ENCODE measurements around the gene AZIN2. TPM values are rescaled to one million over a fixed set of nuclear protein-coding genes. Genes with fewer than 3 reads are reported as not detected.
"Not testable (repeated sequence)": the region's sequence is repeated elsewhere in the genome, so short reads cannot be mapped to it uniquely, and the experiment has no call there.

Gene AZIN2
- total RNA-seq, result 4.7 and 5.1 TPM in 2 replicates

GRCh38 chr1:33080885-33081553 lies at the start of gene AZIN2:
TSS of gene AZIN2 (plus strand) at chr1:33081153. CDS start at chr1:33082250, 1,097 bp downstream.
- DNase-seq (ENCODE audit: extremely low read depth, low read depth, low spot score), result peak; percentile 63

GRCh38 chr1:33031506-33031905 lies 49.4 kb upstream of the AZIN2 start:
- DNase-seq (ENCODE audit: extremely low read depth, low read depth, low spot score), result no peak

GRCh38 chr1:33032126-33032869 lies 48.7 kb upstream of the AZIN2 start:
- DNase-seq (ENCODE audit: extremely low read depth, low read depth, low spot score), result no peak

GRCh38 chr1:33036051-33036525 lies 44.9 kb upstream of the AZIN2 start:
- no peak for DNase-seq (ENCODE audit: extremely low read depth, low read depth, low spot score)

- peak; percentile 86 for DNase-seq (ENCODE audit: extremely low read depth, low read depth, low spot score)
Measured at GRCh38 chr1:33036526-33037503, 44.1 kb upstream of the AZIN2 start, which contains the start of gene AK2. TSS of gene AK2 (minus strand) at chr1:33036883. CDS start at chr1:33036828, 55 bp downstream.

- DNase-seq (ENCODE audit: extremely low read depth, low read depth, low spot score), result no peak
Measured at GRCh38 chr1:33039840-33040239, 41.1 kb upstream of the AZIN2 start.

- DNase-seq (ENCODE audit: extremely low read depth, low read depth, low spot score), result no peak
Measured at GRCh38 chr1:33041026-33041425, 39.9 kb upstream of the AZIN2 start.

GRCh38 chr1:33042831-33043230 lies 38.1 kb upstream of the AZIN2 start:
- DNase-seq (ENCODE audit: extremely low read depth, low read depth, low spot score), result no peak

- no peak for DNase-seq (ENCODE audit: extremely low read depth, low read depth, low spot score)
Measured at GRCh38 chr1:33043267-33044092, 37.5 kb upstream of the AZIN2 start.

GRCh38 chr1:33045246-33045645 lies 35.7 kb upstream of the AZIN2 start:
- DNase-seq (ENCODE audit: extremely low read depth, low read depth, low spot score), result no peak

- DNase-seq (ENCODE audit: extremely low read depth, low read depth, low spot score), result no peak
Measured at GRCh38 chr1:33045814-33046213, 35.1 kb upstream of the AZIN2 start.

GRCh38 chr1:33046234-33046633 lies 34.7 kb upstream of the AZIN2 start:
- DNase-seq (ENCODE audit: extremely low read depth, low read depth, low spot score), result not testable (repeated sequence)

GRCh38 chr1:33047290-33047689 lies 33.7 kb upstream of the AZIN2 start:
- DNase-seq (ENCODE audit: extremely low read depth, low read depth, low spot score), result no peak

GRCh38 chr1:33047839-33048305 lies 33.1 kb upstream of the AZIN2 start:
- no peak for DNase-seq (ENCODE audit: extremely low read depth, low read depth, low spot score)

- no peak for DNase-seq (ENCODE audit: extremely low read depth, low read depth, low spot score)
Measured at GRCh38 chr1:33048426-33048825, 32.5 kb upstream of the AZIN2 start.

- no peak for DNase-seq (ENCODE audit: extremely low read depth, low read depth, low spot score)
Measured at GRCh38 chr1:33049371-33049770, 31.6 kb upstream of the AZIN2 start.

GRCh38 chr1:33050221-33051076 lies 30.5 kb upstream of the AZIN2 start:
- no peak for DNase-seq (ENCODE audit: extremely low read depth, low read depth, low spot score)

- peak; percentile 66 for DNase-seq (ENCODE audit: extremely low read depth, low read depth, low spot score)
Measured at GRCh38 chr1:33055210-33056008, 25.5 kb upstream of the AZIN2 start.

Data from glomerular endothelial cell (primary cell).